ENCODE results near the gene ITGBL1.
"Not testable (repeated sequence)": the region's sequence is repeated elsewhere in the genome, so short reads cannot be mapped to it uniquely, and the experiment has no call there.

The ITGBL1 gene

GRCh38 chr13:101523154-101524131, 71.0 kb downstream of the ITGBL1 start:
- no peak for DNase-seq (ENCODE audit: low spot score in 2 of 2)
- H3K27me3 Mint-ChIP-seq = no peaks in the 10 kb centered on the region

DNA sequence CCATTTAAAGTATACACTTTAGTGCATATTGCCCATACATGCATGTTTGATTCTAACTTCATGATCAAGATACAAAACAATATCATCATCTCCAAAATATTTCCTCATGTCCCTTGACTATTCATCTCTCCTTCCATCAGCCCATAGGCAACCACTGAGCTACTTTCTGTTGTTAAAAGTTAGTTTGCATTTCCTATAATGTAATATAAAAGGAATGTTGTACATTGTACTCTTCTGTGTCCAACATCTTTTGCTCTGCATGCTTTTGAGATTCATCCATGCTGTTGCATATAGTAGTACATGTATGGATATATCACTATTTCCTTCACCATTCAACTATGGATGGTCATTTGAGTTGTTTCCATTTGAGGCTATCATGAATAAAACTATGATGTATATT, 74.7 kb downstream of the ITGBL1 start:
- Mint-ChIP-seq H3K27ac (ENCODE audit: low read depth) (no peak overlapping the region), H3K9me3 (no peaks in the 10 kb centered on the region), H3K4me1 (peaks cover 9% of the 10 kb centered on the region), H3K4me3 (no peak overlapping the region), H3K27me3 (peaks cover 19% of the 10 kb centered on the region), H3K36me3 (ENCODE audit: insufficient read depth) (no peaks in the 10 kb centered on the region)
- DNase-seq (ENCODE audit: low spot score in 2 of 2) = no peak
- ATAC-seq (replicated peaks; ENCODE audit: extremely low read depth, poor library complexity, severe bottlenecking) = no peak

More at GRCh38 chr13:101523154-101524131, 71.0 kb downstream of the ITGBL1 start:
- no peaks in the 10 kb centered on the region for H3K36me3 Mint-ChIP-seq (ENCODE audit: insufficient read depth)
- ATAC-seq (replicated peaks; ENCODE audit: extremely low read depth, poor library complexity, severe bottlenecking) = no peak
- H3K4me3 Mint-ChIP-seq = no peak overlapping the region
- no peak overlapping the region for H3K27ac Mint-ChIP-seq (ENCODE audit: low read depth)
- H3K4me1 Mint-ChIP-seq = peaks cover 28% of the 10 kb centered on the region
- H3K9me3 Mint-ChIP-seq = no peaks in the 10 kb centered on the region

GRCh38 chr13:101529422-101529821, 76.9 kb downstream of the ITGBL1 start:
- Mint-ChIP-seq H3K4me3 (no peak overlapping the region), H3K4me1 (peaks cover 4% of the 10 kb centered on the region), H3K27me3 (peaks cover 19% of the 10 kb centered on the region), H3K9me3 (no peaks in the 10 kb centered on the region), H3K27ac (ENCODE audit: low read depth) (no peak overlapping the region), H3K36me3 (ENCODE audit: insufficient read depth) (no peaks in the 10 kb centered on the region)
- DNase-seq (ENCODE audit: low spot score in 2 of 2) (no peak), ATAC-seq (replicated peaks; ENCODE audit: extremely low read depth, poor library complexity, severe bottlenecking) (no peak)

- Mint-ChIP-seq H3K36me3 (ENCODE audit: insufficient read depth) (no peaks in the 10 kb centered on the region), H3K4me1 (peaks cover 4% of the 10 kb centered on the region), H3K27ac (ENCODE audit: low read depth) (no peak overlapping the region), H3K4me3 (no peak overlapping the region), H3K9me3 (no peaks in the 10 kb centered on the region), H3K27me3 (peaks cover 19% of the 10 kb centered on the region)
- no peak for ATAC-seq (replicated peaks; ENCODE audit: extremely low read depth, poor library complexity, severe bottlenecking)
- no peak for DNase-seq (ENCODE audit: low spot score in 2 of 2)
Measured at GRCh38 chr13:101530293-101530692, 77.8 kb downstream of the ITGBL1 start.

DNA sequence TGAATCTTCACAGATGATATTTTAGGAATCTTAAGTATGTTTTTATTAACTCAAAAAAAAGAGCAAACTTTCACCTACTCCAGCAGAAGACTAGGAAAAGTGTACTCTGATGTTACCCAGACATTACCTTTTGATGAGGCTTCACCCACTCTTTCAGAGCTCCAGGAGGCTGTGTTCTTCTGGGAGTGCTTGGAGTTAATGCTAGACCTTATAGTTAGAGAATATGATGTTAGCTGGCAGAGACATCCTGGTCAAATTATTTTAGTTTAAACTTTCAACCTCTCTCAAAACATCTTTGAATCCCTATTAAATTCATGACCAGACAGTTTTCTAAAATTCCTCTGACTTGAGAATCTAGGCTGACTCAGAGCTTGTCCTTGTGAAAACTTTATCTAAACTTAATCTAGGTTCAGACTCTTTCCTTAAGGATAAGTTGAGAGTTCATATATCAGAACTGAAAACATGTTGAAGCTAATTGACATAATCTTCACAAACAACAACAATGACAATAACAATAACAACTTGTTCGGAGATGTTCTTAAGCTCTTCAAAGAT, 82.8 kb downstream of the ITGBL1 start:
- Mint-ChIP-seq H3K27ac (ENCODE audit: low read depth) (no peak overlapping the region), H3K9me3 (no peaks in the 10 kb centered on the region), H3K27me3 (peaks cover 2% of the 10 kb centered on the region), H3K4me1 (peaks cover 4% of the 10 kb centered on the region), H3K36me3 (ENCODE audit: insufficient read depth) (no peaks in the 10 kb centered on the region), H3K4me3 (no peak overlapping the region)
- DNase-seq (ENCODE audit: low spot score in 2 of 2) (no peak), ATAC-seq (replicated peaks; ENCODE audit: extremely low read depth, poor library complexity, severe bottlenecking) (no peak)

DNA sequence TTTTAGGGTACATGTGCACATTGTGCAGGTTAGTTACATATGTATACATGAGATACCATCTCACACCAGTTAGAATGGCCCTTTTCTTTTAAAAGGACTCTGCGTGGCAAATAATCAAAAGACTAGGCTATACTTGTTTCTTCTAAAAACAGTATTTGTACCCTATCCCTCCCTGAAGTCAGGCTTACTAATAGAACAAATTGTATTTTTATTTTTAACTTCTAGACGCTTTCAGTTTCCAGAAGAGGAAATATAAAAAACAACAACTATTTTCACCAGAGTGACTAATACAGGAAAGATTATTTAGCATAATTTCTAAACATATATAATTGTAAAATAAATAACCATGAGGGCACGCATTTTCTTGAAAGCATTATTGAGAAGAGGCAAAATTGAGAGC, 83.6 kb downstream of the ITGBL1 start:
- DNase-seq (ENCODE audit: low spot score in 2 of 2) (no peak), ATAC-seq (replicated peaks; ENCODE audit: extremely low read depth, poor library complexity, severe bottlenecking) (no peak)
- Mint-ChIP-seq H3K27ac (ENCODE audit: low read depth) (no peak overlapping the region), H3K36me3 (ENCODE audit: insufficient read depth) (no peaks in the 10 kb centered on the region), H3K4me3 (no peak overlapping the region), H3K9me3 (no peaks in the 10 kb centered on the region), H3K4me1 (peaks cover 4% of the 10 kb centered on the region), H3K27me3 (no peaks in the 10 kb centered on the region)

GRCh38 chr13:101544544-101544943, 92.1 kb downstream of the ITGBL1 start:
- H3K4me3 Mint-ChIP-seq; H3K4me1 Mint-ChIP-seq; H3K27ac Mint-ChIP-seq (ENCODE audit: low read depth); H3K9me3 Mint-ChIP-seq; ATAC-seq (replicated peaks; ENCODE audit: extremely low read depth, poor library complexity, severe bottlenecking); H3K36me3 Mint-ChIP-seq (ENCODE audit: insufficient read depth); DNase-seq (ENCODE audit: low spot score in 2 of 2): not testable (repeated sequence)
- H3K27me3 Mint-ChIP-seq = peaks cover 20% of the 10 kb centered on the region

- no peak overlapping the region for H3K4me3 Mint-ChIP-seq
- DNase-seq (ENCODE audit: low spot score in 2 of 2) (no peak), ATAC-seq (replicated peaks; ENCODE audit: extremely low read depth, poor library complexity, severe bottlenecking) (no peak)
- H3K27ac Mint-ChIP-seq (ENCODE audit: low read depth) = no peak overlapping the region
- H3K36me3 Mint-ChIP-seq (ENCODE audit: insufficient read depth) = no peaks in the 10 kb centered on the region
- peaks cover 20% of the 10 kb centered on the region for H3K27me3 Mint-ChIP-seq
- H3K9me3 Mint-ChIP-seq = no peaks in the 10 kb centered on the region
- no peaks in the 10 kb centered on the region for H3K4me1 Mint-ChIP-seq
Measured at GRCh38 chr13:101544979-101545378, 92.5 kb downstream of the ITGBL1 start.

GRCh38 chr13:101545521-101545920, 93.0 kb downstream of the ITGBL1 start:
- H3K27me3 Mint-ChIP-seq = peaks cover 20% of the 10 kb centered on the region
- DNase-seq (ENCODE audit: low spot score in 2 of 2) (no peak), ATAC-seq (replicated peaks; ENCODE audit: extremely low read depth, poor library complexity, severe bottlenecking) (no peak)
- no peak overlapping the region for H3K4me3 Mint-ChIP-seq
- no peaks in the 10 kb centered on the region for H3K4me1 Mint-ChIP-seq
- H3K27ac Mint-ChIP-seq (ENCODE audit: low read depth) = no peak overlapping the region
- no peaks in the 10 kb centered on the region for H3K9me3 Mint-ChIP-seq
- H3K36me3 Mint-ChIP-seq (ENCODE audit: insufficient read depth) = no peaks in the 10 kb centered on the region

DNA sequence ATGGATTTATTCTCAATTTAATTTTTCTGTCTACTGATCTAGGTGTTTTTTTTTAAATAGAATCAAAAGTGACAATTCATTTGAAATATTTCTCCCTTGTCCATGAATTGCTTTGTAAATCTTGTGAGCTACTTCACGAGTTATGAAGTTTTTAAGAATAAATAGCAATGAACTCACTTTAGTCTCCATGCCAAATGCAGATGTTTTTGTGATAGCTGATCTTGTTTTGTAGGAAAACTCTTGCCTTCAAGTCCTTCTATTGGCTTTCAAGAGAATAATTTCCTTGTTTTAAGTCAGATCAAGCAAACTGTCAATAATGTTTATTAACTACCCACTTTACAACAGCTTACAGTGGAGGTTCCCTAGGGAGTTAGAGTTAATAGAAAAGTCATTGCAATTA, 99.8 kb downstream of the ITGBL1 start:
- DNase-seq (ENCODE audit: low spot score in 2 of 2) (no peak), ATAC-seq (replicated peaks; ENCODE audit: extremely low read depth, poor library complexity, severe bottlenecking) (no peak)
- H3K27ac Mint-ChIP-seq (ENCODE audit: low read depth) = no peak overlapping the region
- H3K27me3 Mint-ChIP-seq = peaks cover 2% of the 10 kb centered on the region
- no peak overlapping the region for H3K4me3 Mint-ChIP-seq
- no peaks in the 10 kb centered on the region for H3K9me3 Mint-ChIP-seq
- no peaks in the 10 kb centered on the region for H3K4me1 Mint-ChIP-seq
- H3K36me3 Mint-ChIP-seq (ENCODE audit: insufficient read depth) = no peaks in the 10 kb centered on the region

DNA sequence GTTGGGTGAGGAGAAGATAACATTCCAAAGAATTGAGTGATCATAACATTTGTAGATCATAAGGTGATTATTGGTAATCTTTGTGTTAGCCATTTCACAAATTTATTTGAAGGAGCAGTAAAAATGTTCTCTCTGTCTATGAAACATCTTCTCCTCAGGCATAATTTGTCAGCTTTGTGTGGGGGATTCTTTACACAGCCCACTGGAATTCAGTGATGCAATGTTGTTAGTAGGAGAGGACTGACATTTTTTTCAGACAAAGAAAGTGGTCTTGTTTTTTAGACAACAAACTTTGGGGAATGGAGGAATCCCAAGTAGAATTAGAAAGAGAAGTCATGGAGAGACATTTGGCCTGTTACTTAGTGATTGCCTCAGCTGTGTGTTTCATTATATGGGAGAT, 100.3 kb downstream of the ITGBL1 start:
- H3K4me1 Mint-ChIP-seq = no peaks in the 10 kb centered on the region
- H3K27me3 Mint-ChIP-seq = peaks cover 7% of the 10 kb centered on the region
- H3K4me3 Mint-ChIP-seq = no peak overlapping the region
- no peak for ATAC-seq (replicated peaks; ENCODE audit: extremely low read depth, poor library complexity, severe bottlenecking)
- DNase-seq (ENCODE audit: low spot score in 2 of 2) = no peak
- no peaks in the 10 kb centered on the region for H3K9me3 Mint-ChIP-seq
- H3K27ac Mint-ChIP-seq (ENCODE audit: low read depth) = no peak overlapping the region
- no peaks in the 10 kb centered on the region for H3K36me3 Mint-ChIP-seq (ENCODE audit: insufficient read depth)

- Mint-ChIP-seq H3K4me1 (no peaks in the 10 kb centered on the region), H3K36me3 (ENCODE audit: insufficient read depth) (no peaks in the 10 kb centered on the region), H3K27ac (ENCODE audit: low read depth) (no peak overlapping the region), H3K27me3 (peaks cover 25% of the 10 kb centered on the region), H3K9me3 (no peaks in the 10 kb centered on the region), H3K4me3 (no peak overlapping the region)
- ATAC-seq (replicated peaks; ENCODE audit: extremely low read depth, poor library complexity, severe bottlenecking) (no peak), DNase-seq (ENCODE audit: low spot score in 2 of 2) (no peak)
Measured at GRCh38 chr13:101554420-101555125, 102.1 kb downstream of the ITGBL1 start.

Data from central memory CD8-positive, alpha-beta T cell (primary cell).